ENCODE data around the gene ARHGAP45. TPM values are rescaled to one million over a fixed set of nuclear protein-coding genes. Genes with fewer than 3 reads are reported as not detected.
"Not testable (repeated sequence)": the region's sequence is repeated elsewhere in the genome, so short reads cannot be mapped to it uniquely, and the experiment has no call there.

The ARHGAP45 gene
- total RNA-seq, 1 donor = 0.18 TPM

- no peak for DNase-seq (ENCODE audit: low read depth)
- TF ChIP-seq, protein P1, sequence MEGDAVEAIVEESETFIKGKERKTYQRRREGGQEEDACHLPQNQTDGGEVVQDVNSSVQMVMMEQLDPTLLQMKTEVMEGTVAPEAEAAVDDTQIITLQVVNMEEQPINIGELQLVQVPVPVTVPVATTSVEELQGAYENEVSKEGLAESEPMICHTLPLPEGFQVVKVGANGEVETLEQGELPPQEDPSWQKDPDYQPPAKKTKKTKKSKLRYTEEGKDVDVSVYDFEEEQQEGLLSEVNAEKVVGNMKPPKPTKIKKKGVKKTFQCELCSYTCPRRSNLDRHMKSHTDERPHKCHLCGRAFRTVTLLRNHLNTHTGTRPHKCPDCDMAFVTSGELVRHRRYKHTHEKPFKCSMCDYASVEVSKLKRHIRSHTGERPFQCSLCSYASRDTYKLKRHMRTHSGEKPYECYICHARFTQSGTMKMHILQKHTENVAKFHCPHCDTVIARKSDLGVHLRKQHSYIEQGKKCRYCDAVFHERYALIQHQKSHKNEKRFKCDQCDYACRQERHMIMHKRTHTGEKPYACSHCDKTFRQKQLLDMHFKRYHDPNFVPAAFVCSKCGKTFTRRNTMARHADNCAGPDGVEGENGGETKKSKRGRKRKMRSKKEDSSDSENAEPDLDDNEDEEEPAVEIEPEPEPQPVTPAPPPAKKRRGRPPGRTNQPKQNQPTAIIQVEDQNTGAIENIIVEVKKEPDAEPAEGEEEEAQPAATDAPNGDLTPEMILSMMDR (IDR thresholded peaks at IDR 0.05; ENCODE audit: insufficient read depth, low read length) = no peak
- no peak overlapping the region for H3K4me3 ChIP-seq (ENCODE audit: low read depth, low read length)
Measured at GRCh38 chr19:1113986-1114483, 47.1 kb downstream of the ARHGAP45 start.

GRCh38 chr19:1114728-1115127, 47.8 kb downstream of the ARHGAP45 start:
- not testable (repeated sequence) for DNase-seq (ENCODE audit: low read depth); H3K4me3 ChIP-seq (ENCODE audit: low read depth, low read length)

DNA sequence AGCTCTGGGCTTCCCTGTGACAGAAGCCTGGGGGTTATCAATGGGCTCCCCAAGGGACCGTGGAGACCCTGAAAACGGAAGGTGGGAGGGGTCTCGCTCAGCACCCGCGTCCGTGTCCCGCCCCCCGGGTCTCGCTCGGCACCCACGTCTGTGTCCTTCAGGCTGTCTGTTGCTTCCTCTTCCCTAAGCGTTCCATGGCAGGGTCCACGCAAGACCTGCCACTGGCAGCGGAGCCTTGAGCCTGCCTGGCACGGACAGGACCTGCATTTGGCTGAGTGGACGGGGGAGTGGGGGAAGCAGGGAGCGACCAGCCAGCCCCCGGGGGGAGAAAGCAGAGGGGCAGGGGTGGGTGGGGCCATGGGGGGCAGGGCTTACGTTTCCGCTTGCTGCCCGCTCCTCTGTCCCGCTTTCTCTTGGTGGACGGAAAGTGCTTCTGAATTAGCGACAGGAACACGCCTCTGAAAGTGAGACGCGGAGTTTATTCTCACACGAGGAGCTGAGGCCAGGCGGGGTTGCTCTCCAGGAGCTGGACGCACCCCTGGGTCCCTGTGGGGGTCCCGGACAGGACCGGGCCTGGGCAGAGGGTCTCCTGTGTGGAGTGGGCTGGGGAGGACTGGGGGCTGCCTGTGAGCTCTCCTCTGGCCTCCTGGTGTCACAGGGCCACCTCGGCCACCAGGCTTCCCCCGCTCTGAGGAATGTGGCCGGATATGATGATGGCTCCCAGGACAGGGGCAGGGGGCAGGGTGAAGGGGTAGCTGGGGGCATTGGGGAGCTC, 48.9 kb downstream of the ARHGAP45 start:
- no peak for DNase-seq (ENCODE audit: low read depth)
- TF ChIP-seq, protein P1 (IDR thresholded peaks at IDR 0.05; ENCODE audit: insufficient read depth, low read length) = no peak
- H3K4me3 ChIP-seq (ENCODE audit: low read depth, low read length) = no peak overlapping the region

DNA sequence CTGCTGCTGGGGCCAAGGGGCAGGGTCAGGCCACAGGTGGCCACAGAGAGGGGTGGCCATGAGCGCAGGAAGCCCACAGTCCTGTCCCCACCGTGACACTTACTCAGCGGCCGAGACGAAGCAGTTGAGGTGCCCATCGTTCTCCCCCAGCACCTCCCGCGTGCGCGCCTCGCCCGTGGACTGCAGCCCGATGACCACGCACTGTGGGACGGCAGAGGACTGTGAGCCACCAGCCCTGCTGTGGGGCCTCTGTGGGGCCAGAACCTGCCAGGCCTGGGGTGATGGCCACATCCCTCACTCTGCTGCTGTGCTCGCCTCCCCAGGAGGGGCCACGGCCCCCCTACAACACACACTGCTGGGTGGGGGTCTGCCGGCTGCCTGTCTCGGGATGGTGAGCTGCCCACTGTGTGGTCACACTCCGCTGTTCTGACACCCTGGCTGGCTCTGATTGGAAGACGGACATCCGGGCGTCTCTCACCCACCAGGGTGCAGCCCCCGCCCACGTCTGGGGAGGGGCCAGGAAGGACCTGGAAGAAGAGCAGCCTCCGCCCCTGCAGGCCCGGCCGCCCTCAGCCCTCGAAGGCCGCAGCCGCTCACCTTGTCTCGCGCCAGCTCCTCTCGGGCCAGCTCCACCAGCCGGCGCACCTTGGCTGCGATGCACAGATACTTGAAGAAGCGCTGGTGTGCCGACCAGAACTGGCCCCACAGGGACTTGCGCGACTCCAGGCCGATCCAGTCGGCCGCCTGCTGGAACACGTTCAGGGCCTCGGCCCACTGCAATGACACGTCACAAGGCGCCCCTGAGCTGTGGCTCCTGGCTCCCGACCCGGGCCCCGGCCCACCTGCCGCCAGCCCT, 50.0 kb downstream of the ARHGAP45 start:
- DNase-seq (ENCODE audit: low read depth) = no peak
- TF ChIP-seq, protein P1 (IDR thresholded peaks at IDR 0.05; ENCODE audit: insufficient read depth, low read length) = no peak

DNA sequence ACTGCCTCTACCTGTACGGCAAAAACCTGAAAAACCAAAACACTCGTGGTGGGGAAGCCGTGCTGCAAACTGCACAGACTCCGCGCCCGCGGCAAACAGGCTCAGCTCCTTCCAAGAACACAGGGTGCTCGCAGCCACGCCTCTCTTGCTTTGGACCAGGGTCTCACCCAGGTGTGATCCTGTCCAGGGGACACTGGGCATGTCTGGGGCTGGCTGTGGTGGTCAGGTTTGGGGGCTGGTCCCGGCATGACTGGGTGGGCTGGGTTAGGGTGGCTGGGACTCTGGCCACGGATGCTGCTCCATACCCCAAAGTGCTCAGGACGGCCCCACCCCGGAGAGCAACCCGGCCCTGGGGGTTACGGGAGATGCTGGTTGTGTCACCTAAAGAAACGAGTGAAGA, 50.7 kb downstream of the ARHGAP45 start:
- DNase-seq (ENCODE audit: low read depth) = no peak
- no peak overlapping the region for H3K4me3 ChIP-seq (ENCODE audit: low read depth, low read length)
- TF ChIP-seq, protein P1 (IDR thresholded peaks at IDR 0.05; ENCODE audit: insufficient read depth, low read length) = no peak

More for the DNA sequence above, 50.0 kb downstream of the ARHGAP45 start:
- no peak overlapping the region for H3K4me3 ChIP-seq (ENCODE audit: low read depth, low read length)

- no peak for DNase-seq (ENCODE audit: low read depth)
- H3K4me3 ChIP-seq (ENCODE audit: low read depth, low read length) = no peak overlapping the region
- TF ChIP-seq, protein P1 (IDR thresholded peaks at IDR 0.05; ENCODE audit: insufficient read depth, low read length) = no peak
Measured at GRCh38 chr19:1118999-1119398, 52.0 kb downstream of the ARHGAP45 start.
